ENCODE data around the gene MIEF2.
"Not testable (repeated sequence)": the region's sequence is repeated elsewhere in the genome, so short reads cannot be mapped to it uniquely, and the experiment has no call there.

The MIEF2 gene

DNA sequence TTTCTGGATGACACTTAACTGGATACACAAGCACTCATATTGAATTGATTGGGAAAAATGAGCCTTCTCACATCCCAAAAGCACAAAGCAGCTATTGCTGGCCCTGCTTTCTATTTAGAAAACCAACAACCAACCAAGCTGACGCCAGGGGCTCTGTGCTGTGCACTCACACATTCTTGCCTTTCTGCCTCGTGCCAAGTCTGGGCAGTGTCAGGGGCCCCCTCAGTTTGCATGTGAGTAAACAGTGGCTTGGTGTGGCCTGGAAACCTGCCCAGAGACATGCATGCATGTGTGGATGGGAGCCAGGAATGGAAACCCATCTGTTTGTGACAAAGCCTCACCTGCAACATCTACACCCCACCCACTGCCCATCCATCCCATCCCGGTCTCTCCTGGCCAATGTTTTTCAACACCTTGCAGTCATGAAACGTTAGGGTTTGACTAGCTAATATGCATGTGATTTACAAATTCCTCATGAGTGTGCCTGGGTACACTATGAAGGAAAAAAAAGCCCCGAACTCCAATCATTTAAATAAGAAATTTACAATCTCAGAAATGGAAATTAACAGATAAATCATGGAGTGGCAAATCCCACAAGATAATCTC, 20.4 kb downstream of the MIEF2 start:
- FAIRE-seq (no peak), DNase-seq (ENCODE audit: insufficient read length, low spot score) (no peak)

DNA sequence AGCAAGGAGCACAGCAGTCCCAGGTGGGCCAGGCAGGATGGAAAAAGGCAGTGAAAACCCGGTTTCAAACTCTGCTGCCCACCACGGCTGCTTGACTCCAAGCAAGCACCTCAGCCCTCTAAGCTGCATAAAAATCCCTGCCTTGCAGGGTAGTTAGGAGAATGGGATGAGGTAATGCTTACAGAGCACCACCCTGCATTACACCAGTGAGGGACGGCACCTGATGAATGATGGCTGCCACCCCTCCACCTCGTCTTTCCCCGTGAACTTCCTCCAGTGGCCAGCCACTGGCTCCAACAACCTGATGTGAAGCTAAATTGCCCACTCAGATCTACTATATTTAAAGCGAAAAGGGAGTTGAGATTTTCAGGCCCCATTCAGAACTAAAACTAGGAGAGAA, 21.3 kb downstream of the MIEF2 start:
- DNase-seq (ENCODE audit: insufficient read length, low spot score) (no peak), FAIRE-seq (peak; percentile 23)

DNA sequence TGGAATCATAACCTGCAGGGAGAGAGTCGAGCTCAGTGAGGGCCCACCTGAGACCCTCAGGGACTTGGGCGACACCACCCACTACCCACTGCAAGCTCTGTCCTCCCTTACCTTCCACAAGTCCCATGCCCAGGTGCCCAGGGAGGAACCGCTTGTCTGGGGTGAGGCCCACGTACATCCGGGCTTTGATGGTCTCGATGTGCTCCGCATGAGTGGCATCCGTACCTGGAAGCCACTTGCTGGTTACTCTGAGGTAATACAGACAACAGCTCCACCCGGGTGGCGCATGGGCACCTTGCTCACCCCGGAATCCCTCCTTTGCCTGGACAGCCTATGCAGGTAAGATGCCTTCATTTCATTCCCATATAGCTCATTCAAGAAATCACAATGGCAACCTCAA, 24.8 kb downstream of the MIEF2 start:
- DNase-seq (ENCODE audit: insufficient read length, low spot score) (no peak), FAIRE-seq (peak; percentile 84)

DNA sequence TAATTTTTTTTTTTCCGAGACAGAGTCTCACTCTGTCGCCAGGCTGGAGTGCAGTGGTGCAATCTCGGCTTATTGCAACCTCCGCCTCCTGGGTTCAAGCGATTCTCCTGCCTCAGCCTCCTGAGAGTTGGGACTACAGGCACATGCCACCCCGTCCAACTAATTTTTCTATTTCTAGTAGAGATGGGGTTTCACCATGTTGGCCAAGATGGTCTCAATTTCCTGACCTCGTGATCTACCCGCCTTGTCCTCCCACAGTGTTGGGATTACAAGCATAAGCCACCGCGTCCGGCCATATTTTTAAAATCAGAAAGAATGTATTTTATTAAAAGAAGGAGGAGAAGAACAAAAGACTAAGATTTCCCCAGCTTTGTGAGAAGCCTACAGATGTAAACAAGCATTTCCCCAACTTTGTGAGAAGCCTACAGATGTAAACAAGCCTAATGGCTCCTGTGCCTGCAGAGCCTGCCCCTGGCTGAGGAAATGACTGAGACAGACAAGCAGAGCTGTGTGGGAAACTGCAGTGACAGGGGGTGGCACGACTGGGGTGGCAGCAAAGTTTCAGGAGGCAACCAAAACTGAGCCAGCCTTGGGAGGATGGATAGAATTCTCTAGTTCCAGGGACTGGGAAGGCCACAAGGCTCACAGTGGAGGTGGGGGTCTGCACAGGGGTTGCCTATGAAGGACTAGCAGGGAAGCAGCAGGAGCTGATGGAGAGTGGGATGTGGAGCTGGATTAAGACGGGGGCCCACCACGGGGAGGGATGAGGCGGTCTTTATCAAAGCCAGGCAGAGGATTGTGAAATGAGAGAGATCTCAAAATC, 31.5 kb downstream of the MIEF2 start:
- FAIRE-seq = no peak
- DNase-seq (ENCODE audit: insufficient read length, low spot score) = no peak

DNA sequence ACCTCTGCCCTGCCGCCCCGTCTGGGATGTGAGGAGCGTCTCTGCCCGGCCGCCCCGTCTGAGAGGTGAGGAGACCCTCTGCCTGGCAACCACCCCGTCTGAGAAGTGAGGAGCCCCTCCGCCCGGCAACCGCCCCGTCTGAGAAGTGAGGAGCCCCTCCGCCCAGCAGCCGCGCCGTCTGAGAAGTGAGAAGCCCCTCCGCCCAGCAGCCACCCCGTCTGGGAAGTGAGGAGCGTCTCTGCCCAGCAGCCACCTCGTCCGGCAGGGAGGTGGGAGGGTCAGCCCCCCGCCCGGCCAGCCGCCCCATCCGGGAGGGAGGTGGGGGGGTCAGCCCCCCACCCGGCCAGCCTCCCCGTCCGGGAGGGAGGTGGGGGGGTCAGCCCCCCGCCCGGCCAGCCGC, 37.6 kb downstream of the MIEF2 start:
- not testable (repeated sequence) for FAIRE-seq; DNase-seq (ENCODE audit: insufficient read length, low spot score)

DNA sequence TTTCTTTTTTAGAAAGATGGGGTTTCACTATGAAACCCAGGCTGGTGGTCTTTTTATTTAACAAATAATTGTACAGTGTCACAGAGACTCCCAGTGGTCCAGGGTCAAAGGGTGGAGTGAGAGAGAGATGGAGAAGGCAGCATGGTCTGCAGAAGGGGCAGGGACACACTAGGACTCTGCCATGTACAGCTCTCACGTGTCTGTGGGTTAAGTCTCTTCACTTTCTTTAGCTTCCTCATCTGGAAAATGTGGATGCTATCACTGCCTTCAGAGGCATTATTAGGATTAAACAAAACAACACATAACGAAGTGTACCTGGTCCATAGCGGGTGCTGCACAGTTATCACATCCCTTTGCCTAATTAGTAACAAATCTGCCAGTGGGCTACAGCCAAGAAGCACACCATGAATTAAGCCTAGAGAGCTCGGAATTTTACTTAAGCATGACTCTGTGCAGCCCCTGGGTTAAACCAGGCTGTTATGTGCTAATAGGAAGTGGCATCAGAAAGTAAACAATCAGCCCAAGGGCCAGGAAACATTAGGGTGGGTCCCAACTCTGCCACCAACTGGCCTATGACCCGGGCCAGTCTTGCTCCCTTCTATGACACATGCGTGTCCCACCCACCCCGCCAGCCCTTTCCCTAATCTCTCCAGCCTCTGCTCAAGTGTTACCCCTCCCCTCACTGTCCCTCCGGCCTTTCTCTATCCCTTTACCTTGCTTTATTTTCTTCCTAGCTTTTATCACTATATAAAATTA, 40.4 kb downstream of the MIEF2 start:
- no peak for FAIRE-seq
- DNase-seq (ENCODE audit: insufficient read length, low spot score) = no peak

DNA sequence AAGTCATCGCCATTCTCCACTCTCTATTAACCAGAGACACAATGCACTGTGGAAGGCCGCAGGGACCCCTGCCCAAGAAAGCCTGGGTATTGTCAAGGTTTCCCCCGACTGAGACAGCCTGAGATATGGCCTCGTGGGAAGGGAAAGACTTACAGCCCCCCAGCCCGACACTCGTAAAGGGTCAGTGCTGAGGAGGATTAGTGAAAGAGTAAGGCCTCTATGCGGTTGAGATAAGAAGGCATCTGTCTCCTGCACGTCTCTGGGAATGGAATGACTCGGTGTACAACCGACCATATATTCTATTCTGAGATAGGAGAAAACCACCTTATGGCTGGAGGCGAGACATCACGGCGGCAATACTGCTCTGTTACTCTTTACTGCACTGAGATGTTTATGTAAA, 42.7 kb downstream of the MIEF2 start:
- not testable (repeated sequence) for DNase-seq (ENCODE audit: insufficient read length, low spot score)
- peak; percentile 57 for FAIRE-seq

DNA sequence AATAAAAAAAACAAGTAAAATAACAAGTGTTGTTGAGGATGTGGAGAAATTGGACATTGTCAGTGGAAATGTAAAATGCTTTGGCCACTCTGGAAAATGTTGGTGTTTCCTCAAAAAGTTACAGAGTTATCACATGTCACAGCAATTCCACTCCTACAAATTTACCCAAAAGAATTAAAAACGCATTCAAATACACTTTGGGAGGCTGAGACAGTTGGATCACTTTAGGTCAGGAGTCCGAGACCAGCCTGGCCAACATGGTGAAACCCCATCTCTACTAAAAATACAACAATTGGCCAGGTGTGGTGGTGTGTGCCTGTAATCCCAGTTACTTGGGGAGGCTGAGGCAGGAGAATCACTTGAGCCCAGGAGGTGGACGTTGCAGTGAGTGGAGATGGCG, 48.7 kb downstream of the MIEF2 start:
- FAIRE-seq = no peak
- no peak for DNase-seq (ENCODE audit: insufficient read length, low spot score)

DNA sequence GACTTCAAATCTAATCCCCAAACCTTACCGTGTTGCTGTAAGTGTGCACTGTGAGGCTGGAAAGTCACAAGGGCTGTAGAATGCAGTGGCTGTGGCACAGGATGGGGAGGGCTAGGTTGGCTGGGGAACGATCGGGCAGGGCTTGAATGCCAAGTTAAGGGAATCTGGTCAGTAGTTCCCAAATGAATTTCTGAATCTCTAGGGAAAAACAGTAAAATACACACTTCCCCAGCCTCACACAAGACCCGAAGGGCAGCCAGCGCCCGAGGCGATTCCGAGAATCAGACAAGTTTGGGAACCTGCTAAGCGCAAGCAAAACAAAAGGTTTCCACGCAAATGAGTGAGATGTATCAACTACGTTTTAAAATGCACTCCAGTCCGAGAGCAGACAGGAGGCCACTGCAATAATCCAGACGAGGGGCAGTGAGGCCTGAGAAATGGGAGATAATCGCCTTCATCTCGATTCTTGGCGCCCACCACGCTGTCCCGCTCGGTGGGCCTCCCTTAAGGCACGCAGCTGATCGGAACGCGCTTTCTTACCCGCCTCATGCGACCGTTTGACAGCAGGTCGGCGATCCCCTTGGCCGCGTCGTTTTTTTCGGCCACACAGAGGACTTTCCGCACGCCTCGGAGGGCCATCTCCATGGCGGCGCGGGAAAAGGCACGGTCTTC, 53.7 kb downstream of the MIEF2 start:
- DNase-seq (ENCODE audit: insufficient read length, low spot score) (peak; percentile 45), FAIRE-seq (peak; percentile 9)

DNA sequence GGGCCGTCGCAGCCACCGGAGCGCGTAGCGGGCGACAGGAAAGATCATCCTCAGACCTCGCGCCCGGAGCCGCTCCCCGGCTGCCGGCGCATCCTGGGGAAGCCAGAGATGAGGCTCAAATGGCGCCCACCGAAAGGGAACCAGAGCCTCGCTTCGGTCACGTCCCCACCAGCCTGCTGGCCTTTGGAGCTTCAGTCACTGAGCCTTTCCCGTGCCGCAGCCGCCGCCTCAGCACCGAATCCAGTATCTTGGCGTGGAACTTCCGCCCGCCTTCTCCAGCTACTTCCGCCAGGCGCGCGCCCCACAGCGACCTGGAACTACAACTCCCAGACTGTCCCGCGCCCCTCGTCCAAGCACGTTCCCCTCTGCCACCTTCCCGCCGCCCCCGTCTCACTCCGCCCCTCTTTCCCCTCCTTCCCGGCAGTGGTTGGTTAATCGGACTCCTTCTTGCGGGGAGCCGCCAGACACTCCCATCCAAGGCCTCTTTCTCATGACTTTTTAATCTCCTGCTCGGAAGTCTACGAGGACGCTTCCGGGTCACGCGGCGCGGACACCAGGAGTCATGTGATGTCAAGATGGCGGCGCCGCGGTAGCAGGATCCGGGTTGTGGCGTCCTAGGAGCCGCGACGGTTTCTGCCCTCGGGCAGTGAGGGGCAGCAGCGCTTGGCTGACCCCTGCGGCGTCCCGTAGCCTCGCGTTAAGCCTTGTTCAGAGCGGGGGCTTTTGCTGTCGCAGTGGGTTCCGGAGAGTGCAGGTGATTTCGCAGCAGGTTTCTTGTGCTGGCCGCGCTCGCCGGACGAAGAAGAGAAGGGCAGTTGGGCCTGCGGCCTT, 54.5 kb downstream of the MIEF2 start, which contains the start of the genes SMCR8 and TOP3A:
SMCR8 (plus strand) TSS at position 563 of the 831 bp plus-strand sequence. CDS start 497 bp downstream, outside the sequence.
TOP3A (minus strand) TSS at position 264 of the 831 bp plus-strand sequence; CDS start at position 48, 216 bp downstream.
- peak; percentile 99 for FAIRE-seq

DNA sequence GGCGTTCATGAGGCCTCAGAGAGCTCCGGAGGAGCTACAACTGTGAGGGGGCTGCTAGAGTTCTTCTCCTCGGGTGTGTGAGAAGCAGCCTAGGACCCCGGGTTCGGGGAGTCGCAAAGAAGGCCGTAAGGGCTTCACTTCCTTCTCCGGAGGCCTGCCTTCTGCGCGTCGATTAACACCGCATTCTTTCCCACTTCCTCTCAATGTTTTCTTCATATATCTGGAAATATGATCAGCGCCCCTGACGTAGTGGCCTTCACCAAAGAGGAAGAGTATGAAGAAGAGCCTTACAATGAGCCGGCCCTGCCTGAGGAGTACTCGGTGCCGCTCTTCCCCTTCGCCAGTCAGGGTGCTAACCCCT, 55.1 kb downstream of the MIEF2 start:
- FAIRE-seq (no peak), DNase-seq (ENCODE audit: insufficient read length, low spot score) (no peak)

More for the DNA sequence above, 54.5 kb downstream of the MIEF2 start, which contains the start of the genes SMCR8 and TOP3A:
- DNase-seq (ENCODE audit: insufficient read length, low spot score) = peak; percentile 100

DNA sequence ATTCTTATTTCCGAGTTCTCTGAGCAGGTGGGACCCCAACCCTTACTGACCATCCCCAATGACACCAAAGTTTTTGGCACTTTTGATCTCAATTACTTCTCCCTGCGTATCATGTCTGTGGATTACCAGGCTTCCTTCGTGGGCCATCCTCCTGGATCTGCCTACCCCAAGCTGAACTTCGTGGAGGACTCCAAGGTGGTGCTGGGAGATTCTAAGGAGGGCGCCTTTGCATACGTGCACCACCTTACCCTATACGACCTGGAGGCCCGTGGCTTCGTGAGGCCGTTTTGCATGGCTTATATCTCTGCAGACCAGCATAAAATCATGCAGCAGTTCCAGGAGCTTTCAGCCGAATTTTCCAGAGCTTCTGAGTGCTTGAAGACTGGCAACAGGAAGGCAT, 55.5 kb downstream of the MIEF2 start:
- DNase-seq (ENCODE audit: insufficient read length, low spot score) (no peak), FAIRE-seq (no peak)

Measured in HTR-8/SVneo (cell line).